GM12874 (cell line): Measurements from ENCODE around the gene DIP2C.

Experiments
- TF ChIP-seq, protein P1 (sequence below): IDR thresholded peaks from 2 replicates; pipeline ENCODE4 v1.5.1; 2011; ENCODE audit warnings: low read depth, mild to moderate bottlenecking, control low read depth, low read length, moderate library complexity; ENCODE audit not compliant: insufficient read depth

Gene DIP2C

DNA sequence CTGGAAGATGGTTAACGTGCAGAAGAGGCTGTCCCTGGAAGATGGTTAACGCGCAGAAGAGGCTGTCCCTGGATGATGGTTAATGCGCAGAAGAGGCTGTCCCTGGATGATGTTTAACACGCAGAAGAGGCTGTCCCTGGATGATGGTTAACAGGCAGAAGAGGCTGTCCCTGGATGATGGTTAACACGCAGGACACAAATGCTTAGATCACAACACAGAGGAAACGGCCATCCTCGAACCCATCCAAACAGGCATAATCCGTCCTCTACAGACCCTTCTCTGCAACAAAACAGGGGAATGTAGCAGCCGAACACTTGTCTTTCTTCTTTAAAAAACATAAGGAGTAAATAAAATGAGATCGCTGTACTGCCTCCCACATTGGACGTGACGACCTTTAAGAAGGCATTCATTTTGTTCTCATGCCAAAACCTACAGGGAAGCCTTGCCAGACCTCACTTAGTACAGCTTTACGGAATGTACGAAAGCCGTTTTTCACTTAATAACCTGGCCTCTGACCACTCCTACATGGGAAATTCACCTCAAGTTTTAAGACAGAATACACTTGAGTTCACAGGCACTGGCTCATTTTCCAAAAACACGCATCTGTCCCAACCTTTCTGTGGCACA lies 309.0 kb downstream of the DIP2C start:
- TF ChIP-seq, protein P1, sequence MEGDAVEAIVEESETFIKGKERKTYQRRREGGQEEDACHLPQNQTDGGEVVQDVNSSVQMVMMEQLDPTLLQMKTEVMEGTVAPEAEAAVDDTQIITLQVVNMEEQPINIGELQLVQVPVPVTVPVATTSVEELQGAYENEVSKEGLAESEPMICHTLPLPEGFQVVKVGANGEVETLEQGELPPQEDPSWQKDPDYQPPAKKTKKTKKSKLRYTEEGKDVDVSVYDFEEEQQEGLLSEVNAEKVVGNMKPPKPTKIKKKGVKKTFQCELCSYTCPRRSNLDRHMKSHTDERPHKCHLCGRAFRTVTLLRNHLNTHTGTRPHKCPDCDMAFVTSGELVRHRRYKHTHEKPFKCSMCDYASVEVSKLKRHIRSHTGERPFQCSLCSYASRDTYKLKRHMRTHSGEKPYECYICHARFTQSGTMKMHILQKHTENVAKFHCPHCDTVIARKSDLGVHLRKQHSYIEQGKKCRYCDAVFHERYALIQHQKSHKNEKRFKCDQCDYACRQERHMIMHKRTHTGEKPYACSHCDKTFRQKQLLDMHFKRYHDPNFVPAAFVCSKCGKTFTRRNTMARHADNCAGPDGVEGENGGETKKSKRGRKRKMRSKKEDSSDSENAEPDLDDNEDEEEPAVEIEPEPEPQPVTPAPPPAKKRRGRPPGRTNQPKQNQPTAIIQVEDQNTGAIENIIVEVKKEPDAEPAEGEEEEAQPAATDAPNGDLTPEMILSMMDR = no peak

DNA sequence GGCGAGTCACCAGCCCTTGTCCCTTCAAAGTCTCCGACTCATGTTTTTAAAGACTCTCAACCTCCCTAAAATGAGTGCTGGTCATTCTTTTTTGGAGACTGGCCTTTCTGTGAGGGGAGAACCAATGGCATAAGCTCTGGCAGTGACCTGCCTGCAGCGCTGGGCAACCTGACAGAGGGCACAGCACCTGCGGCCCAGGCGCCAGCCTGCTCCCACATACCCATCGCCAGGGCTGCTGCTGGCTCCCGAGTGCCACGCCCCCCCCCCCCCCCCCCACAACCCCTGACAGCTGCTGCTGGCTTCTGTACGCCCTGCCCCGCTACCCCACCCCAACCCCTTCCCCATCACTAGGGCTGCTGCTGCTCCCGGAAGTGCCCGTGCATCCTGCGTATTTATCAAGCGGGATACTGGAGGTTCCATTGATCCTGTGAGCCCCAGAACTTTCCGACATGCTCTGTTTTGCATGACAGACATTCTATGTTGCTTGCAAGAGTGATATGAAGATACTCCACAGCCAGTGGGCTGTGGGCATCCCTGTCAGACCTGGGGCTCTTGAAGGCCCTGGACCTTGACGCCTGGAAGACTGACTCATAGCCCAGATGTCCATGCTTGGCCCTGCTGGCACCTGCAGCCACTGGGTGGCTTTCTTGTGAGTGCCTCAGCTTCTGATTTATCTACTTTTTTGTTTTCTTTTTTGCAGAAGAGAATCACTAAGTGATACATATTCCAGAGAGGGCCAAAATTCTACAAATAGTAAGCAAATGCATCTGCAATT lies 310.4 kb downstream of the DIP2C start:
- TF ChIP-seq, protein P1 = no peak

DNA sequence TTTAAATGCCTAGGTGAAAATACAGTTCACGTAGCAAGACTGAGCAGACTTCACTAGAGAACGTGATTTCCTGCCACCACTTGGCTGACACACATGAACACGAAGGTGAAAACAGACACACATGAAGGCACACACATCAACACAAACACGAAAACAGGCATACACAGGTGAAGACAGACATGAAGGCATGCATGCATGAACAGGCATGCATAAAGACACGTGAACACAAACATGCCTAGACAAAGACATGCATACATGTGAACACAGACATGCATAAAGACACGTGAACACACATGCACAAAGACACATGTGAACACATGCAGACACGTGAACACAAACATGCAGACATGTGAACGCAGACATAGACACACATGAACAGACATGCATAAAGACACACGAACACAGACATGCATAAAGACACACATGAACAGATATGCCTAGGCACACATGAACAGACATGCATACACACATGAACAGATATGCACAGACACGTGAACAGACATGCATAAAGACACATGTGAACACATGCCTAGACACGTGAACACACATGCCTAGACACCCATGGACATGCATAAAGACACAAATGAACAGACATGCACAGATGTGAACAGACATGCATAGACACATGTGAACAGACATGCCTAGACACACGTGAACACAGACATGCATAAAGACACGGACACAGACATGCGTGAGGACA lies 311.1 kb downstream of the DIP2C start:
- TF ChIP-seq, protein P1 = no peak

DNA sequence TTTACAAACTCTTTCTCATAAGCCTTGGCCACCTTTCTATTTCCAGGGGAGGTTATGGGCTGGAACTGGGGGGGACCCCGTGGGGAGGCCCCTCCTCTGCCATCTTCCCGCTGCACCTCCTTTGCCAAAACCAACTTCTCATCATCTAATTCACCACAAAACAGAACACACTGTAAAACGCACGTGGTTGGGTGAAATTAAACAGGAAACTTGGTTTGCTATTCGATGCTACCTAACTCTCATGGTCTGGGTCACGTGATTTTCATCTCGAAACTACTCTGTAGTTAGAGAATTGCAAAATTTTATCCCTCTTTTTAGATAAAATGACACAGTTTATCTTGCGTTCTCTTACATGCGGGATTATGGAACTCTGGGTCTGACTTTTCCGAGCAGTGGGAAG lies 312.2 kb downstream of the DIP2C start:
- TF ChIP-seq, protein P1 = no peak

DNA sequence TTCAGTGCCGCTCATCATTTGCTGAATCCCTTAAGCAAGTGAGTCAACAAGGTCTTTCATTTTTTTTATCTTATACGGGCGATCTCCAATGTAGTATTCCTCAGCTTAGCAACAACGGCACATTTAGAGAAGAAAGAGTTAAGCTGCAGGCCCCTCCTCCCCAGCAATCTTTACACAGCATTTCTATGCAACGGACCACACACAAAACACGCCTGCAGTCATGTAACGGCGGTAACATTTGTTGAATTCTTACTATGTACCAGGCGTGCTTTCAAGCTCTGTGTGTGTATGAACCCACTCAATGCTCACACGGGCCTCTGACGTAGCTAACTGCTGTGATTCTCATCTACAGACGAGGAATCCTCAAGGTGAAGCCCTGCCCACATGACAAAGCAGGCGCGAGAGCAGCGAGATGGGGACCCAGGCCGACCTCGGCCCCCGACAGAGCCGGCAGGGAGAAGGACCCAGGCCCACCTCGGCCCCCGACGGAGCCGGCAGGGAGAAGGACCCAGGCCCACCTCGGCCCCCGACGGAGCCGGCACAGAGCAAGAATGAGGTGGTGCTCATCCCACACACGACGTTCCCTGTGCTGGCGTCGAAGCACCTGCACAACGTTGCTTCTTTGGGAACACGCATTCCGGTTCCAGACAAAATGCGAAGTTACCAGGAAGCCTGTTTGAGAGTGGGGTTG lies 313.5 kb downstream of the DIP2C start:
- TF ChIP-seq, protein P1 = no peak

DNA sequence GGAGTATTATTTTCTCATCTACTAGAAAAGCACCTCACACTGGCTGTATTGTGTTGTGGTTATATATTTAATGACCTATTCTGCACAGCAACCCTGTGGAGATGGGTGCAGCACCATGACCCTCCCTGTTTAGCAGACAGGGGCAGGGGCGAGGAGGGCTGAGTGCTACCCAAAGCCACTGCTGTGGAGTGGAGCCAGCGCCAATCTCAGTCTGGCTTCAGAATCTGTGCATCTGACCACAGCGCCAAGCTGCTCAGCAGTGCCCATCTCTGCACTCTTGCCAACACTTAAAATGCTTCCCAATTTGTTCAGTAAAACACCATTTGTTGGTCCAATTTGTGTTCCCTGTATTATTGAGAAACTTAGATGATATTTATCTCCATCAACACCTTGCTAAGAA lies 315.1 kb downstream of the DIP2C start:
- TF ChIP-seq, protein P1 = no peak
